ENCODE results near the gene VCL.
"Not testable (repeated sequence)": the region's sequence is repeated elsewhere in the genome, so short reads cannot be mapped to it uniquely, and the experiment has no call there.

The VCL gene

DNA sequence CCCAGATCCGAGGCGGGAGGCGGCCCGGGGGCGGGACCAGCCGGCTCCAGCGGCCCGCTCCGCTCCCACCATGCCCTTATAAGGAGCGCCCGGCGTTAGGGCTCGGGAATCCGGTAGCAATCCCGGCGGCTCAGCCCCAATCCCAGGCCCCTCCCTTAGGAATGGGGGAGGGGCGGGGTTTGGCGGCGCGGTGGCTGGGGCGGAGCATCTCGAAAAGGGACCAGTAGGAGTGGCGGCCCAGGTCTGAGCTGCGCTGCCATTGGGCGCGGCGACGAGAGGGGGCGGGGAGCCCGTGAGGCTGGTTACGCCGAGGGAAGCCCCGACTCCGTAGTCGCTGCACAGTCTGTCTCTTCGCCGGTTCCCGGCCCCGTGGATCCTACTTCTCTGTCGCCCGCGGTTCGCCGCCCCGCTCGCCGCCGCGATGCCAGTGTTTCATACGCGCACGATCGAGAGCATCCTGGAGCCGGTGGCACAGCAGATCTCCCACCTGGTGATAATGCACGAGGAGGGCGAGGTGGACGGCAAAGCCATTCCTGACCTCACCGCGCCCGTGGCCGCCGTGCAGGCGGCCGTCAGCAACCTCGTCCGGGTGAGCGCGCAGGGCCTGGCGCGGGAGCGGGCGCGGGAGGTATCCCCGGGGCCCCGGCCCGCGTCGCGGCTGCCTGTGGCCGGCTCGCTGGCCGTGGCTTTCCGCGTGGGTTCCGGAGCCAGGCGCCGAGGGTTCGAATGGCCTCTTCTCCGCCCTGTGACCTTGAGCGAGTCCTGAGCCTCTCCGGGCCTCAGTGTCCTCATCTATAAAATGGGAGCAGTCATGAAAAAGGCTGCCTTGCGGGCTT is at the start of gene VCL:
TSS of gene VCL (plus strand) at position 330 of the 836 bp plus-strand sequence. CDS start at position 422, 92 bp downstream.
- DNase-seq (ENCODE audit: low spot score) = peak; percentile 99
- FAIRE-seq = peak; percentile 56

DNA sequence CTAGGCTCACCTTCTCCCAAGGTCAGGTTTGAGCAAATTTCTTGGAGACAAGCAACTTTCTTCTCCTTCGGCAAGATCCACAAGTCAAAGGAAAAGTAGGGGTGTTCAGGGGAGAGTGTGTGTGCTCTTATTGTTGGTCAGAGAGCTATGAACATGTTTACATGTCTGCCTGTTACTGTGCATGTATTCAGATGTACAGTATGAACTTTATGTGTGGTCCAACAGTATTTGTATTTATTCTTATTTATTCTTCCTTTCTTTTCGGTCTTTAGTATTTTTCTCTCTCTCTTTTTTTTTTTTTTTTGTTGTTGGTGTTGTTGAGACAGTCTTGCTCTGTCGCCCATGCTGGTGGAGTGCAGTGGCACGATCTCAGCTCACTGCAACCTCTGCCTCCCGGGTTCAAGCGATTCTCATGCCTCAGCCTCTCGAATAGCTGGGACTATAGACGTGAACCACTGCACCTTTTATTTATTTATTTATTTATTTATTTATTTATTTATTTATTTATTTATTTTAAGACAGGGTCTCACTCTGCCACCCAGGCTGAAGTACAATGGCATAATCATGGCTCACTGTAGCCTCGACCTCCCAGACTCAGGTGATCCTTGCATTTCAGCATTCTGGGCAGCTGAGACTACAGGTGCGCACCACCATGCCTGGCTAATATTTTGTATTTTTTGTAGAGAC is 48.8 kb upstream of the VCL start:
- no peak for DNase-seq (ENCODE audit: low spot score)
- no peak for FAIRE-seq

DNA sequence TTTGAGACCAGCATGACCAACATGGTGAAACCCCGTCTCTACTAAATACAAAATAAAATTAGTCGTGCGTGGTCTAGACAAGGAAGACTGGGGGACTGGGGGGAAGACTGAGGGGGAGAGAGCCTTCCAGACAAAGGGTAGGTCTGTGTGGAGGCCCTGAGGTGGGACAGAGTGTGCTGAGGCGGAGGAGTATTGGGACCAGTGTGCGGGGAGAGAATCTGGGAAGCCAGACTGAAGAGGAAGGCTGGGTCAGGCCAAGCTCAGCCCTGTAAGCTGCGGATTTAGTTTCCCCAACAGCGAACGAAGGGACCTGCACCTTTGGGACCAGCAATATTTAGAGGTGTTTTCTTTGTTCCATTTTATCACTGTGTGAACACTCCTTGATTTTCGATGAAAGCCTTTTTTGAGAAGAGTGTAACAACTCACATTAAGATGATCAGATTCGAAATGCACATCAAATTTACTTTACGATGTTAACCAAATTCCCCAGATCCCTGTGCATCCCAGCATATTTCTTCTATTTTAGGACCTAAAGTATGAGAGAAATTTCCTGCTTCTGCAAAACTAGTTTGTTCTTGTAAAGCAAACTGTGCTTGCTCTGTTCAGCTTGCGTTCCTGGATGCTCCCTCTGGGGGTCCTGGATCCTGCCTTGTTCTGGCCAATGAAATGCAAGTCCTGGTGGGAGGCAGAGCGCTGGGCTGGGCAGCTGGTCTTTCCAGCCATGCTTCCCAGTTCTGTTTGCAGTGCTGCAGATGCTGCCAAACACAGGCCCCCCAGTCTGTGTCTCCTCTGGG is 47.6 kb upstream of the VCL start:
- FAIRE-seq = no peak
- no peak for DNase-seq (ENCODE audit: low spot score)

DNA sequence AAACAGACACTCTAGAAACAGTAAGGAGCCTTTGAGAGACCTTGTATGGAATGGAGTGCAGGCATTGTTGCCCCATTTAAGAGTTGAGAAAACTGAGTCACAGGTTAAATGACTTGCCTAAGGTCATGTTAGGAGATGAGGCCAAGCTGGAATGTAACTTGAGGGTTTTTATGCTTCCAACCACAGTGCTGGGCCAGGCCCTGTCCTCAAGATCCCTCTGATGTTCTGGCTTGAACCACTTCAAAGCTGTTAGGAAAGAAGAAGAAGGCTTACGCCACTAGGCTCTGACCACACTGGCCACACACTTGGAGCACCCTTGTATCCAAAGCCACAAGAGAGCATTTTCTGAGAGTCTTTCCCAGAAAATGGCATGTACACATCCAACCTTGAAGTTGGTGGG is 44.3 kb upstream of the VCL start:
- peak; percentile 44 for DNase-seq (ENCODE audit: low spot score)
- FAIRE-seq = no peak

GRCh38 chr10:73954737-73955136 is 43.2 kb upstream of the VCL start:
- no peak for FAIRE-seq
- no peak for DNase-seq (ENCODE audit: low spot score)

GRCh38 chr10:73955719-73956118 is 42.2 kb upstream of the VCL start:
- FAIRE-seq = no peak
- DNase-seq (ENCODE audit: low spot score) = no peak

GRCh38 chr10:73956476-73957359 is 41.2 kb upstream of the VCL start:
- DNase-seq (ENCODE audit: low spot score) = peak; percentile 48
- no peak for FAIRE-seq

GRCh38 chr10:73959484-73960243 is 38.3 kb upstream of the VCL start:
- no peak for FAIRE-seq
- no peak for DNase-seq (ENCODE audit: low spot score)

- DNase-seq (ENCODE audit: low spot score) (no peak), FAIRE-seq (no peak)
Observed at GRCh38 chr10:73962386-73962785, 35.5 kb upstream of the VCL start.

GRCh38 chr10:73963533-73963932 is 34.4 kb upstream of the VCL start:
- DNase-seq (ENCODE audit: low spot score); FAIRE-seq: not testable (repeated sequence)

GRCh38 chr10:73964743-73965142 is 33.2 kb upstream of the VCL start:
- DNase-seq (ENCODE audit: low spot score) (no peak), FAIRE-seq (no peak)

GRCh38 chr10:73965267-73965889 is 32.5 kb upstream of the VCL start:
- not testable (repeated sequence) for FAIRE-seq
- DNase-seq (ENCODE audit: low spot score) = peak; percentile 31

- DNase-seq (ENCODE audit: low spot score) (peak; percentile 92), FAIRE-seq (peak; percentile 20)
Observed at GRCh38 chr10:73965890-73966768, 31.8 kb upstream of the VCL start.

DNA sequence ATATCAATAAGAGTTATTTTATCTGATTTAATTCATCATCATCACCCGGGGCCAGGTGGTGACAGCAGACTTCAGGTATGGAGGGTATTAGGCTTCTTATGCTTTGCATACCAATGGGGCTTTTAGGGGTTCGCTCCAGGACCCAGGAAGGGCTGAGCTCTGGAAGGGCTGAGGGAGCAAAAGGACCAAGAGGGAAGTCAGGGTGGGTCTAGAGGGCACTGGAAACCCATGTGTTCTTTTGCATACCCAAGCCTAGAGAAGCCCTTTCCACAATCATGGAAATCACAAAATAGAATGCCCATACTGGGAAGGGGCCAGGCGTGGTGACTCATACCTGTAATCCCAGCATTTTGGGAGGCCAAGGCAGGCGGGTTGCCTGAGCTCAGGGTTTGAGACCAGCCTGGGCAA is 30.9 kb upstream of the VCL start:
- FAIRE-seq (no peak), DNase-seq (ENCODE audit: low spot score) (no peak)

- DNase-seq (ENCODE audit: low spot score) (no peak), FAIRE-seq (no peak)
Observed at GRCh38 chr10:73967544-73967943, 30.4 kb upstream of the VCL start.

GRCh38 chr10:73968098-73968521 is 29.8 kb upstream of the VCL start:
- DNase-seq (ENCODE audit: low spot score) (no peak), FAIRE-seq (no peak)

DNA sequence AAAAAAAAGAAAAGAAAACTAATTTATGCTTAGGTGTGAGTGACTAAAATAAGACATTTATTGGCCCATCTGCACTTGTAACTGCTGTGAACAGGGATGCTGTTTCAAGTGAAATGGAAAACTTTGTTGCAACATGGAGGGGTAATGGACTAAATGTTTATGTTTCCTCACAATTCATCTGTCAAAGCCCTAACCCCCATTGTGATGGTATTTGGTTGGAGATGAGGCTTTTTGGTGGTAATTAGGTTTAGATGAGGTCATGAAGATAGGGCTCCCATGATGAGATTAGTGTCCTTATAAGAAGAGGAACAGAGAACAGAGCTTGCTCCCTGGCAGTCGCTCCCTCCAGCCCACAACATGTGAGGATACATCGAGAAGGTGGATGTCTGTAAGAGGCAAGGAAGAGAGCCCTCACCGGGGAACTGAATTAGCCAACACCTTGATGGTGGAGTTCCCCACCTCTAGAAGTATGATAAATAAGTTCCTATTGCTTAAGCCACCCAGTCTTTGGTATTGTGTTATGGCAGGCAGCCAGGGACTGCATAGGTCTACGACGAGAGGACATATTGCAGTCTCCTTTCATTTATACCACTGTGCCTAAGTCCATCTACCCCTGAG is 28.6 kb upstream of the VCL start:
- DNase-seq (ENCODE audit: low spot score) = no peak
- no peak for FAIRE-seq

GRCh38 chr10:73970845-73971244 is 27.1 kb upstream of the VCL start:
- FAIRE-seq = no peak
- DNase-seq (ENCODE audit: low spot score) = no peak

Data from urothelium cell line (cell line).